Astrocyte of the hippocampus (primary cell): ENCODE data around the gene R3HDM1.
"Not testable (repeated sequence)": the region's sequence is repeated elsewhere in the genome, so short reads cannot be mapped to it uniquely, and the experiment has no call there.

Experiments
- DNase-seq: peaks from one replicate; pipeline ENCODE4 v3.0.0; 2011; ENCODE audit warnings: low read depth, low spot score

Gene R3HDM1

GRCh38 chr2:135641156-135642068 is 110.1 kb downstream of the R3HDM1 start:
- DNase-seq, result no peak

- no peak for DNase-seq
Observed at GRCh38 chr2:135647836-135648579, 116.7 kb downstream of the R3HDM1 start.

DNA sequence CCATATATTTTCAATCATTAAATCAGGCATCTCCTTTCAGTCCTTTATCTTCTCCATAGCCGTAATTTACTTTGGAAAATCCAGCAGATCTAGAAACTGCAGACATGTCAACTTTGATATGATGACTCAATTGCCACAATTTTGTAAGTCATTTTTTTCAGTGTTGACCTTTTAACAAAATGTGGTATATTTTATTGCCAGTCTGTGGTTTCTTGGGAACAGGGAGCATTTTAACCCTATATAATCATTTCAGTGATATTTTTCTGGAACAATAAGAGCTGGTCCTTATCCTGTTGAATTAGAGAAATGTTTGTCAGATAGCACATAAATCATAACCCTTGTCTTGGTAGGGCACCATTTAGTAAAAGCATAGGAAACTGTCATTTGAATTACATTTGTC is 119.4 kb downstream of the R3HDM1 start:
- no peak for DNase-seq

GRCh38 chr2:135651717-135652116 is 120.4 kb downstream of the R3HDM1 start:
- no peak for DNase-seq

DNA sequence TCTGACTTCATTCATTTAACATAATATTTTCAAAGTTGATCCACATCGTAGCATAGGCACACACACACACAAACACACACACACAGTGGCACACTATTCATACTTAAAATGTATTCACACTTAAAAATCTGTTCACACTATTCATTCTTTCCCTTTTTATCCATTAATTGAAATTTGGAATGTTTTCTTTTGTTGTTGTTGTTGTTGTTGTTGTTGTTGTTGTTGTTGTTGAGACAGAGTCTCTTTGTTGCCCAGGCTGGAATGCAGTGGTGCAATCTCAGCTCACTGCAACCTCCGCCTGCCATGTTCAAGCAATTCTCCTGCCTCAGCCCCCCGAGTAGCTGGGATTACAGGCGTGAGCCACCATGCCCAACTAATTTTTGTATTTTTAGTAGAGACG is 123.0 kb downstream of the R3HDM1 start:
- not testable (repeated sequence) for DNase-seq

- no peak for DNase-seq
Observed at GRCh38 chr2:135657806-135658582, 126.7 kb downstream of the R3HDM1 start.

- peak; percentile 26 for DNase-seq
Observed at GRCh38 chr2:135662088-135662487, 130.8 kb downstream of the R3HDM1 start.

DNA sequence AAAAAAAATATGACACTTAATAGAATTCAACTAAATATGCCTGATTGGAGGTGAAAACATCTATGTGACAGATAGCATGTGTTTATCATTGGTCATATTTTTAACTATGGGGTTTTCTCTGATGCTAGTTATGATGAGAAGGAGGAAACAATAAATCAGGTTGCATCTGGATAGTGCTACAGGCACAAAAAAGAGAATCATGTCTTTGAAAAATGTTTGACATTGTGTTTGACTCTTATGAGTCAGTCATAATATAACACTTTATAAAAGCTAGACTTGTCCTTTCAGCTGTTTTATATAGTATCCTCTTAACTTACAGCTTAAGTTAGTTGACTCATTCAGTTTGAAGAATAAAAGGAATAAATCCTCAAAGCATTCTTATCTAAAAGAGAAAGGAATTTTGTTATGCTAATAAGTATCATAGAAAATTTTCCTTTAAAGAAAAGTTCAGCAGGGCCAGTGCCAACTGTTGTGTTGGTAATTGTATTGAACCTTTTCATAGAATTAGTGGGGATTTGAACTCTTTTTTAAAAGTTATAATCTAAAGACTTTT is 131.9 kb downstream of the R3HDM1 start:
- no peak for DNase-seq

- DNase-seq, result peak; percentile 64
Observed at GRCh38 chr2:135664623-135665068, 133.4 kb downstream of the R3HDM1 start.

- peak; percentile 17 for DNase-seq
Observed at GRCh38 chr2:135667045-135667444, 135.8 kb downstream of the R3HDM1 start.

GRCh38 chr2:135674453-135674852 is 143.2 kb downstream of the R3HDM1 start:
- DNase-seq, result no peak

DNA sequence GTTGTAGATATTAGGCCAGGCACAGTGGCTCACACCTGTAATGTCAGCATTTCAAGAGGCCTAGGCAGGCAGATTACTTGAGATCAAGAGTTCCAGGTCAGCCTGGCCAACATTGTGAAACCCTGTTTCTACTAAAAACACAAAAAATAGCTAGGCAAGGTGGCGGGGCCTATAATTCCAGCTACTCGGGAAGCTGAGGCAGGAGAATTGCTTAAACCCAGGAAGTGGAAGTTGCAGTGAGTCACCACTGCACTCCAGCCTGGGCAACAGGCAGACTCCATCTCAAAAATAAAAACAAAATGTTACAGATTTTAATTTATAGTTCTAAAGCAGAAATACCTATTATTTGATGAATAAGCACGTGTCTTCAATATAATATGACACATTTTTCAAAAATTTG is 144.7 kb downstream of the R3HDM1 start:
- no peak for DNase-seq

GRCh38 chr2:135679125-135679524 is 147.8 kb downstream of the R3HDM1 start:
- no peak for DNase-seq

- no peak for DNase-seq
Observed at GRCh38 chr2:135685361-135685760, 154.1 kb downstream of the R3HDM1 start.

DNA sequence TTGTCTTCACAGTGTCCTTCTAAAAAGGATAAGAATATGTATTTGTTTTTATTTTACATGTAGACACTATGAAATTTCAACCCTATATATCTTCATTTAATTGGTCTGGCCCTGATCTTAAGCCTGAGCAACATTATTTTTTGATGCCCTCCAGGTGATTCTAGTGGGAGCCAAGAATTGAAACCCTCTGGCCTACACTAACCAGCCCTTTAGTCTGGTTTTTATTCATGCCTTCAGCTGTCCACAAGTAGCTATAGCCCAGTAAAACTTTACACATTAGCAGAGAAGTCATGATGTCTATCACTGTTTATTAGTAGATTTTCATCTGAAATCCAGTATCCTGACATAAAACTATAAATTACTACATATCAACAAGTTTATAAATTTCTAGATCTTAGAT is 157.7 kb downstream of the R3HDM1 start:
- no peak for DNase-seq

DNA sequence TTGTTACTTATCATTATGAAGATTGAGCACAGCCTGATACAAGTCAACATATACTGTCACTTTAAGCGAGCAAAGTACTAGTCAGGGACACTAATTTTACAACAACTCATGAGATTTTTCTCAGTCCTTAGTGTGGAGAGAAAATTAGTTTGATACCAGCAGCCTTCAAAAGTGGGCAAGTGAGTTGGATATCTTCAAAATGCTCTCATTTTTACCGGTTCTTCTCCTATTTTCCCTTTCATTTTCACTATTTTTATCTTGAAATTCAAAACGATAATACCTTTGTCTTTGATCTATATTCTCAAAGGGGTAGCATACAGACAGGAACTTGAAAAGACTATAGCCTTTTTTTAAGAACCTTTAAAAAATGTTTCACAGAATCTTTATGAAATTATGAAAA is 158.4 kb downstream of the R3HDM1 start:
- no peak for DNase-seq

DNA sequence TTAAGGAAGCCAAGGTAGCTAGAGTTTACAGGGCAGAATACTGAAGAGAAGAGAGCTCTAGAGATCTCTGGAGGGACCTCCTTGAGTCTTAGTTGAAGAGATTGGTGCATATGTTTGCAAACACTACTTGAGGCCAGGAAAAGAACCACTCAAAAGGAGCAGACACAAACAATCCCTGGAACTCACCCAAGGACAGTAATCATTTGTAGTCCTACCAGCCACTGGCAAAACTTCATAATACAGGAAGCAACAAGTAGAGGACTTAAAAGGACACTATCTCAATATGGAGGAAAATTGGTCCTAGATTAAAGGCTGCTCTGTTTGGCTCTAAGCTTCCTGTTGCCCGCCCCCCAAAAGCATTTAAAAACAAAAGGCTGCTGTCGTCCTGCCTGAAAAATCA is 163.4 kb downstream of the R3HDM1 start:
- peak; percentile 16 for DNase-seq

DNA sequence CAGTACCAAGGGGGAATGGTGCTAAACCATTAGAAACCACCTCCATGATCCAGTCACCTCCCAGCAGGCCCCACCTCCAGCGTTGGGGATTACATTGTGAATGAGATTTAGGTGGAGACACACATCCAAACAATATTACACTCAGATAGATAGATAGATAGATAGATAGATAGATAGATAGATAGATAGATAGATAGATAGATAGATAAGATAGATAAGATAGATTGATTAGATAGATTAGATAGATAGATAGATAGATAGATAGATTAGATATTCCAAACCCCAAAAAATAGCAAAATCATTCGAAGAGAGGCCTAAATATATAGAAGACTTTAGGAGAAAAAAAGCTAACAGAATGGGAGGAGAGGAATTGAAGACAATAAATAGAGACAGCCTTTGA is 167.6 kb downstream of the R3HDM1 start:
- DNase-seq, result no peak

DNA sequence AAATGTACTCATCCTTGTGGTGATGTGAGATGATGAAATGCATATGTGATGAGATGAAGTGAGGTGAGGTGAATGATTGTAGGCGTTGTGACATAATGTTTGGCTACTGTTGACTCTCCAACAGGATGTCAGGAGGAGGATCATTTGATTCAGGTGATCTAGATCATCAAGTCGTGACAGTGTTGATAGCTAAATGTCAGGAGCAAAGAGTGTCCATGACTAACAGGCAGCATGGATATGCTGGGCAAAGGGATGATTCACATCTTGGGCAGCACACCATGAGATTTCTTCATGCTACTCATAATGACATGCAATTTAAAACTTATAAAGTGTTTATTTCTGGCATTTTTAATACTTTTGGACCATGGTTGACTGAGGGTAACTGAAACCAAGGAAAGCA is 170.2 kb downstream of the R3HDM1 start:
- peak; percentile 19 for DNase-seq

GRCh38 chr2:135703300-135703699 is 172.0 kb downstream of the R3HDM1 start:
- DNase-seq, result no peak

GRCh38 chr2:135704075-135704474 is 172.8 kb downstream of the R3HDM1 start:
- not testable (repeated sequence) for DNase-seq

DNA sequence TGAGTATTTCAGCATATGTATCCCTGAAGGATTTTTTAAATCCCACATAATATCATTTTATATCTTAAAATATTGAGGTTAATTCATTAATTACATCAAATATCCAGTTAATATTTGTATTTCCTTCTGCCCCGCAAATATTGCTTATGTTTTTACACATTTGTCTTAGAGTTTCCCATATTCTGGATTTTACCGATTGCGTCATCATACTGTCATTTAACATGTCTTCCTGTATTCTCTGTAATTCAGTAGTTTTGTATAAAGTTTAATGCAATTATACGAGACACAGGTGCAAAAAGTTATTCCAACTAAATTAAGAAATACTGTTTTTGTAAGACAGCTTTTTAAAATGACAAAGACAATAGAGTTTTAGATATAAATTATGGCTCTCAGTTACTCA is 176.9 kb downstream of the R3HDM1 start:
- no peak for DNase-seq
